PC-9 (cell line): Measurements from ENCODE around the gene PITPNC1. TPM values are rescaled to one million over a fixed set of nuclear protein-coding genes. Genes with fewer than 3 reads are reported as not detected.

Experiments
- BruUV-seq: library from RNA; stranded (reverse); fragments of 400-500 nt; replicated peaks from 2 replicates; lab custom pipeline; 2021; lab: Mats Ljungman, UMichigan
- CTCF ChIA-PET: fragments of 300-600 bp; sonication (Branson Sonifier 250); formaldehyde crosslinking; loops from one replicate; lab custom pipeline; 2022; ENCODE audit warnings: antibody characterized with exemption; lab: Charles Lee
- POLR2A ChIA-PET: fragments of 300-600 bp; sonication (Branson Sonifier 250); formaldehyde crosslinking; loops from one replicate; lab custom pipeline; 2022; ENCODE audit warnings: antibody characterized with exemption; ENCODE audit not compliant: unreplicated experiment; lab: Charles Lee
- DNase-seq, 2 experiments: peaks; one replicate each; pipeline versions ENCODE4 v3.0.0 to v3.0.0-alpha.2; 2015 to 2022; ENCODE audit warnings: mixed read lengths in 1 of 2
- H2AFZ ChIP-seq: fragments of 200-600 bp; sonication (generic); 2 replicates; pipeline ENCODE4 v1.8.1; 2017; ENCODE audit warnings: antibody characterized with exemption
- H3F3A ChIP-seq: fragments of 200-600 bp; sonication (generic); 2 replicates; pipeline ENCODE4 v1.8.1; 2017; ENCODE audit warnings: antibody characterized with exemption, mild to moderate bottlenecking, low read depth; ENCODE audit not compliant: insufficient read depth
- H3K27ac ChIP-seq: fragments of 200-600 bp; sonication (generic); 2 replicates; pipeline ENCODE4 v1.6.1; 2016; ENCODE audit warnings: mixed run types
- H3K27me3 ChIP-seq: fragments of 200-600 bp; sonication (generic); 2 replicates; pipeline ENCODE4 v1.6.1; 2016; ENCODE audit warnings: low read depth, mixed run types; ENCODE audit not compliant: insufficient read depth
- H3K36me3 ChIP-seq: fragments of 200-600 bp; sonication (generic); 2 replicates; pipeline ENCODE4 v1.6.1; 2016; ENCODE audit warnings: low read depth, mixed run types
- H3K4me1 ChIP-seq: fragments of 200-600 bp; sonication (generic); replicated peaks from 2 replicates; pipeline ENCODE4 v1.6.1; 2016; ENCODE audit warnings: mixed run types; ENCODE audit not compliant: insufficient read depth
- H3K4me2 ChIP-seq: fragments of 200-600 bp; sonication (generic); 2 replicates; pipeline ENCODE4 v1.6.1; 2017; ENCODE audit warnings: mixed run types
- H3K4me3 ChIP-seq: fragments of 200-600 bp; sonication (generic); 2 replicates; pipeline ENCODE4 v1.6.1; 2016; ENCODE audit warnings: mixed run types
- H3K79me2 ChIP-seq: fragments of 200-600 bp; sonication (generic); 2 replicates; pipeline ENCODE4 v1.6.1; 2017; ENCODE audit warnings: low read depth, mixed run types
- H3K9me2 ChIP-seq: fragments of 200-600 bp; sonication (generic); 2 replicates; pipeline ENCODE4 v1.8.1; 2017; ENCODE audit warnings: mild to moderate bottlenecking; ENCODE audit not compliant: insufficient read depth
- H3K9me3 ChIP-seq: fragments of 200-600 bp; sonication (generic); 2 replicates; pipeline ENCODE4 v1.8.1; 2016; ENCODE audit warnings: low read depth; ENCODE audit not compliant: insufficient read depth
- H4K20me1 ChIP-seq: fragments of 200-600 bp; sonication (generic); 2 replicates; pipeline ENCODE4 v1.8.1; 2017; ENCODE audit not compliant: insufficient read depth
- CTCF ChIP-seq: fragments of 200-600 bp; sonication (generic); conservative IDR thresholded peaks from 2 replicates; pipeline ENCODE4 v1.6.1; 2017; ENCODE audit warnings: mixed run types, antibody characterized with exemption, mild to moderate bottlenecking, moderate library complexity
- EZH2 ChIP-seq: fragments of 200-600 bp; sonication (generic); IDR thresholded peaks from 2 replicates; pipeline ENCODE4 v1.8.0; 2017; ENCODE audit warnings: antibody characterized with exemption, low read depth
- intact Hi-C: fragments of 100-400 bp; cut with micrococcal nuclease; formaldehyde crosslinking; loops from one replicate; pipeline ENCODE4 v1.10.0; 2022; ENCODE audit not compliant: unreplicated experiment
- total RNA-seq: library from RNA; stranded (reverse); gene quantifications from 2 replicates; pipeline ENCODE4 v1.2.3, GENCODE V29; 2021

The PITPNC1 gene
- total RNA-seq, 1 experiment from 2014 or later = 6.0 TPM

GRCh38 chr17:67376415-67376736 lies 705 bp upstream of the PITPNC1 start:
- Histone ChIP-seq H3K4me3 (peak overlapping the region; percentile 77), H3F3A (peaks cover 35% of the 10 kb centered on the region; the same call in 1 of the 2 replicates), H3K27ac (no peak overlapping the region), H3K9me2 (no peaks in the 10 kb centered on the region), H3K4me2 (peak overlapping the region; percentile 94), H2AFZ (peak overlapping the region; percentile 97), H3K36me3 (no peaks in the 10 kb centered on the region), H3K4me1 (peaks cover 33% of the 10 kb centered on the region), H3K9me3 (no peaks in the 10 kb centered on the region), H4K20me1 (no peaks in the 10 kb centered on the region), H3K27me3 (no peaks in the 10 kb centered on the region), H3K79me2 (no peaks in the 10 kb centered on the region)
- no peak for DNase-seq
- POLR2A ChIA-PET = no interaction called here
- CTCF ChIA-PET = interaction anchor here (0.6 to 0.7 kb wide), 3 partner anchors 70 to 1060 kb away, joined by 3 to 10 read pairs (median 5); no protein-coding TSS in a partner anchor
- TF ChIP-seq EZH2 (no peak), CTCF (no peak)
- no TSS peak for BruUV-seq
- intact Hi-C loops = loop anchor here (5.0 kb wide), 1 partner anchor 341 kb away; the partner anchor contains the start of gene NOL11

GRCh38 chr17:67377488-67378453 lies 690 bp downstream of the PITPNC1 start:
- Histone ChIP-seq H3K36me3 (no peaks in the 10 kb centered on the region), H3F3A (peaks cover 28% of the 10 kb centered on the region; the same call in 1 of the 2 replicates), H3K9me3 (no peaks in the 10 kb centered on the region), H3K9me2 (no peaks in the 10 kb centered on the region), H3K4me3 (peak overlapping the region; percentile 77), H4K20me1 (no peaks in the 10 kb centered on the region), H3K4me1 (peaks cover 26% of the 10 kb centered on the region), H2AFZ (peak overlapping the region; percentile 97), H3K4me2 (peak overlapping the region; percentile 94), H3K79me2 (no peaks in the 10 kb centered on the region), H3K27me3 (no peaks in the 10 kb centered on the region), H3K27ac (no peak overlapping the region)
- BruUV-seq = no TSS peak
- DNase-seq = peak in 1 of 2 experiments; percentile 39
- ChIA-PET POLR2A (no interaction called here), CTCF (interaction anchor here (0.6 to 0.7 kb wide), 3 partner anchors 11 to 223 kb away, joined by 3 to 26 read pairs (median 9); no protein-coding TSS in a partner anchor)
- intact Hi-C loops = loop anchor here (2.0 to 5.0 kb wide), 3 partner anchors 97 to 340 kb away; partner anchors contain the start of gene NOL11
- TF ChIP-seq CTCF = no peak
- no peak for TF ChIP-seq EZH2

GRCh38 chr17:67378454-67379250 lies 1.6 kb downstream of the PITPNC1 start:
- Histone ChIP-seq H3K9me3 (no peaks in the 10 kb centered on the region), H3K4me1 (peaks cover 20% of the 10 kb centered on the region), H3F3A (peaks cover 21% of the 10 kb centered on the region; the same call in 1 of the 2 replicates), H3K36me3 (no peaks in the 10 kb centered on the region), H3K27me3 (no peaks in the 10 kb centered on the region), H3K4me2 (peak overlapping the region; percentile 94), H4K20me1 (no peaks in the 10 kb centered on the region), H3K27ac (peak overlapping the region; percentile 24; the same call in 1 of the 2 replicates), H3K79me2 (no peaks in the 10 kb centered on the region), H3K4me3 (peak overlapping the region; percentile 77), H2AFZ (peak overlapping the region; percentile 97), H3K9me2 (no peaks in the 10 kb centered on the region)
- BruUV-seq = no TSS peak
- CTCF ChIA-PET = interaction anchor here (0.6 kb wide), 2 partner anchors 68 to 661 kb away, joined by 3 to 4 read pairs; no protein-coding TSS in a partner anchor
- intact Hi-C loops = loop anchor here (2.0 to 5.0 kb wide), 3 partner anchors 96 to 339 kb away; partner anchors contain the start of gene NOL11
- TF ChIP-seq EZH2 (no peak), CTCF (peak; percentile 50)
- DNase-seq = peak; percentile 40 to 76
- POLR2A ChIA-PET = no interaction called here
